NCI-H1694 treated with DMSO at 0.1 percent for 48 hours (cell line): ENCODE measurements around the gene COL4A4.

Experiments used
- DNase-seq: peaks from one replicate; lab custom pipeline; 2025; lab: John Stamatoyannopoulos, UW

Gene COL4A4

DNA sequence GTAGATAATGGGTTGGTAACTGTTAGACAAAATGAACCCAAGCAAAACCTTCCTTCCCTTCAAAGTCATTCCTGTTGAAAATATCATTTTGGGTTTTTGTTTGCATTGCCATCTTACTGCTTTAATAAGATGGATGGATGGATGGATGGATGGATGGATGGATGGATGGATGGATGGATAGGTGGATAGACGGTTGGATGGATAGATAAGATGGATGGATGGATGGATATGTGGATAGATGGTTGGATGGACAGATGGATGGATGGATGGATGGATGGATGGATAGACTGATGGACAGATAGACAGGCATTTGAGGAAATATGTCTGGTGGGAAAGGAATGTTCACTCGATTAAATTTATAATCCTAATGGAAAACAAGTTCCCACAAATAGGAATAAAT lies 133.2 kb downstream of the COL4A4 start:
- no peak for DNase-seq

DNA sequence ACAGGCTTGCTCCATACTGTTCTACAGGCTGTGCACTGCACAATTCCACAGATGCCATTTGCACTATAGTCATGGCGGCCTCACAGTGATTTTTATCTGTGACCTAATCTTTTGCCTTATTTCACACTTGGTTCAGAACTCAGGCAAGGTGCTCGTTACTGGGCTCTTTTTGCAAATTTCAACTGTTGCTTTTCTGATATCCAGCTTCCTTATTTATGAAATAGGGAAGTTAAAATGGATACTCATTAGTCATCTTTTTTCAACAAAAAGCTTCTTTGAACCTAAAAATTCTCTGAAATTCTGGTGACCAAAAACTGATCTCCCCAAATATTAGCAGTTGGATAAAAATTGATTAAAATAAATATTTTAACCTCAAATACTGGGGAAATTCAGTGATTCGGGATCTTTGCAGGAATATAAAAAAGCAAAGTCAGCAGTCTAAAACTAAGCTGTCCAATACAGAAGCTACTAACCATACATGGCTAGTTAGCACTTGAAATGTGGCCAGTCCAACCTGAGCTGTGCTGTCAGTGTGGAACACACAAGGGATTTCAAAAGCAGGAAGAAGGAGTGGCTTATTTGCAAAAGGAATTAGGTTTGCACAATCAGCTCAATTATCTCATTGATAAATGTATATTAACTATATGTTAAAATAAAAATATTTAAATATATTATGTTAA lies 134.4 kb downstream of the COL4A4 start:
- no peak for DNase-seq

DNA sequence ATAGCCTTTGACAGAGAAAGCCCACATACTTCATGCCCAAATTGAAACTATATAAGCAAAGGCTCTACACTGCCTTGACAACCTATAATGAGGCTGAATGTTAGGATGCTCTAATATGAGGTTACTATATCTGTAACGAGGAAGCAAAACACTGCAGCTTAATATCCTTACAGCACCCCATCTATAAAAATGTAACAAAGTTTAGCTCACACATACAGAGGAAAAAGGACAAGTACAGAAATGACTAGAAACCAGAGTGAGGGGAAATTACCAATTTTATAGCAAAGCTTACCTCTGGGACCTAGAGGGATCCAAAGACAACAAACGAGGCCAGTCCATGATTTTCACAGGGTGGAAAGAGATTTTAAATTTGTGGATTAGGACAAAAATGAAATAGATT lies 138.5 kb downstream of the COL4A4 start:
- DNase-seq, result no peak

DNA sequence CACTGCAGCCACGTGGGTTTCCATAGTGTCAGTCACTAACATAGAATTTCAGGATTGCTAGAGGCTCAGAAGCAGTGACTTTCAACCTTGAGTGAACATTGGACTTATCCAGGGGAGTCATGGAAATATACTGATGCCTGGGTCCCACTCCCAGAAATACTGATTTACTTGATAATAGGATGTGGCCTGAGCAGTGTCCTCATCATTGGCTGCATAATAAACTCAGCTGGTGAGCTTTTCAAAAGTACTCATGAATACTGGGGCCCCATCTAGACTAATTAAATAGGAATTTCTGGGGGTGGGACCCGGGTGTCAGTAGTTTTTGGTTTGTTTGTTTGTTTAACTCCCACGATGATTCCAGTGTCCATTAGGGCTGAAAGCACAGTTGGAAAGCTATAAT lies 141.4 kb downstream of the COL4A4 start:
- no peak for DNase-seq

DNA sequence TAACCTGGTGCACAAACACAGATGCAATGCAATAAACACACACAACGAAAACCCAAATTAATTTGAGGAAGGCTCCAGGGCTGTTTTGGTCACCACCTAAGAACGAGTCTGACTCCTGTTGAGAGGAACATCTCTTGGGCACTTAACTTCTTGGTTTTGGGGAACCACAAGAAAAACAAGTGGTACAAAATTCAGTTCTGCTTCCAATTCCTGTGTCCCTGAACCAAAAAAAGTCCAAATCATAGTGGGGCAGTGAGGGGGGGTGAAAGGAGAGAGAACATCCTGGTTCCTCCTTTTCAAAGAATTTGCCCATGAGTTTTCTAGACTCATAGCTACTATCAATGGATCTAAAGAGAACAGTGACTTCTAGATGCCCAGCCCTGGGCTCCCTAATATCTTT lies 143.6 kb downstream of the COL4A4 start:
- DNase-seq, result no peak

DNA sequence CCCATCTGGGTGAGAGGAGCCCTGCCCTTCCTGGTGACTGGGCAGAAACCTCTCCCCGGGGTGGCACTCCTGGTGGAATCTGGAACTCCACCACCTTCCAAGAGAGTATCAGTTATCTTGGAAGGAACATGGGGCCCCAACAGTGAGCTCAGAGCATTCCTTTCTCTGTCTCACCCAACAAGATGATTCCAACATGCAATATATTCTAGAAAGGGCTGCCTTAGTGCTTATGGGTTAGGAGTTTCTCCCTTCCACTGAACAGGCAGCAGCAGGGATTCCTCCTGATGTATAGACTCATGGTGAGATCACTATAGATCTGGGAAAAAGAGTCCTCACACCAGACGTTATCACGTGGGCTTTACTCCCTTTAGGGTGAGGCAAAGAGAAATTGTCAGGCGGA lies 147.1 kb downstream of the COL4A4 start:
- no peak for DNase-seq

DNA sequence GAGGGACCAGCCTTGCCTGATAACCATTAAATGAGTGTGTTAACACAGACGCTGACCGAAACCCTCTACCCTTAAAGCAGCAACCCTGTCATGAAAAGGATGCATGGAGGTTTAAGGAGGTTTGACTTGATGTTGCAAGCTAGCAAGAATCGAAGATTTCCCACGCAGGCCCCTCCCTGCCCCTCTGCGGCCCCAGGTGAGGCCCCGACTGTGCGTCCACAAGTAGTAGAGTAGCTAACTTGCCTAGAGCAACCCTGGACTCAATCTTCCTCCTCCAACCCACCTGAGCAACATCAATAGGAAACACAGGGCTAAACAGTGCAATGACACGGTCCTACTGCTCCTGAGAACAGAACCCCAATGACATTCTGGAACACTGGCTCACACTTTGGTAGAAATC lies 150.1 kb downstream of the COL4A4 start:
- no peak for DNase-seq

DNA sequence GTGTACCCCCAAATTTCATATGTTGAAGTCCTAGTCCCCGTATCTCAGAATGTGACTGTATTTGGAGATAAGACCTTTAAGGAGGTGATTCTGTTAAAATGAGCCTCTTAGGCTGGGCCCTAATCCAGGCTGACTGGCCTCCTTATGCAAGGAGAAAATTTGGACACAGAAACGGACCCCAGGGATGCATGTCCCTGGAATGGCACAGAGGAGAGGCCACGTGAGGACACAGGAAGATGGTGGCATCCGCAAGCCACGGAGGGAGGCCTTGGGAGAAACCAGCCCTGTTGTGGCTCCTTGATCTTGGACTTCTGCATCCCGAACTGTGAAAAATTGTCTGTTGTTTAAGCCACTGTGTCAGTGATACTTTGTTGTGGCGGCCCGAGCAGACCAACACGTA lies 150.7 kb downstream of the COL4A4 start:
- no peak for DNase-seq

DNA sequence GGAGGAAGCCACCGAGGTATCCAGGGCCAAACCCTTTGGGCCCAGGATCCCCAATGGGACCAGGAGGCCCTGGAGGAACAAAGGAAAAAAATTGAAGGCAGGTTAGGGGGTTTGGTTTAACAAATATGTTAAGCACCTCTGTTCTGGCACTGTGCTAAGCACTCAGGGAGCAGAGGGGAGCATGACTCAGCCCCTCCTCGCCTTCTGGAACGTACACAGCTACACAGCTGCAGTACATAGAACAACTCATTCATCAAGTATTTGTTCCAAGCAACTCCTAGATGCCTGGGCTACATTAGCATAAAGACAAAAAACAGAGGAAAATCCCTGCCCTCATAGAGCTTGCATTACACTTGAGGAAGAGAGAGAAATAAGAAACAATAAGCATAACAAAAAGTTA lies 153.6 kb downstream of the COL4A4 start:
- DNase-seq, result no peak

DNA sequence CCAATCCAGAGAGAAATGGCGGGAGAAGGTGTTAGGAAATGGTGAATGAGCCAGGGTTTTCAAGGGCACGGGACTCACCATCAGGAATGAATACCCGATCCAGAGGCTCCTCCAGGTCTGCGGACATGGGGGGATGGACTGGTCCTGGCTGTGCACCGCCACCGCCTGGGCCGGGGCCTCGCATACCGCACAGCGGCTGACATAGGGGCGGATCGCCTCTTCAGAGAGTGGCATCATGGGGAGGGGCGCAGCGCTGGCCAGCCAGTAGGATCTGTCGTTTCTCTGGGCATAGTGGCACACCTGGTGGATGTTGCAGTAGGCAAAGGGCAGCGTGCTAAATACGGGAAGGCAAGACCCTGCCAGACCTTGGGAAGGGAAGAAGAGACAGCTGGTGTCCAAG lies 156.1 kb downstream of the COL4A4 start:
- no peak for DNase-seq

DNA sequence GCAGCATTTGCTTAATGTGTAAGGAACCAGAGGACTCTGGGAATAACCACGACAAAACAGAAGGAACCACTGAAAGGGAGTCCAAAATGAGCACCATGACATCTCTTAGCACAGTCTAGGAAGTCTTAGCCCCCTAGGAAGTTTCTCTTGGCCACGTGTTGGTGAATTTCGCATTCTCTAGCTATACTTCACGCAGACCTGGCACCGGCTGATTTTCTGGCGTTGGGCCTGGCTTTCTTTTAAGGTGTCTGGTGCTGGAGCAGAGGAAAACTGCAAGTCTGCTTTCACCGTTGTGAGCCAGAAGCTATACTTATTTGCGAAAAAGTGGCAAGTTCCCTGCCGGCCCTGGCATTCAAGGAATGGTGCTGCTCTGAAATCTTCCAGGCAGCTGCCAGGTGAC lies 156.9 kb downstream of the COL4A4 start:
- no peak for DNase-seq

DNA sequence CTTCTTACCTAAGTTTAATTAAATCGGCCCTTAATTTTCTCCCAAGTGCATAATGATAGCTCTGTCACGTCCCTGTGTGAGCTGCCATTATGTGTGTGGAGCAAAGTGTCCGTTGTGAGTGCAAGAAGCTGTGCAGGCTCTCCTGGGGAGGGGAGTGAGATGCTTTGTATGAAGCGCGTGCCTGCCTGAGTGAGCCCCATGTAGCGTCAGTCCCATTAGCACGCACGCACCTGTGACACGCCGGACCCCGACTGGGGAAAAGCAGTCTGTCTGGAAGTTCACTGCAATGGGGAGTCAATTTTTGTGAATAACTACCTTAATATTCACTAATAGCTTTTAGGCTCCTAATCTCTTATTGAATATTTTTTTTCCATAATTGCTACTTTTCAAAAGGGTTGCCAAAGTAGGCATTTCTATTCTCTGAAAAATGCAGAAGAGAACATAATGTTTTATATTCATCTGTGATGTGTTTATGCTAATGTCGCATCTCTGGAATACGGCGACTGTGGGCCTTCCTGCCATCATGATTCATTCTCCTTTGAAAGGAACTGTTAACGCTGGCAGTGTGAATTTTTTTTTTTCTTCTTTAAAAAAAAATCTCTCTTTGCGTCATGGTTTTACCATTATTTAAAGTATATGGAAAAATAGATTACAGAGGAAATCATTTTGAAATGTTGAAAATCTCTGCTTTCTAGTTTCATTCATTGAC lies 157.7 kb downstream of the COL4A4 start:
- no peak for DNase-seq

DNA sequence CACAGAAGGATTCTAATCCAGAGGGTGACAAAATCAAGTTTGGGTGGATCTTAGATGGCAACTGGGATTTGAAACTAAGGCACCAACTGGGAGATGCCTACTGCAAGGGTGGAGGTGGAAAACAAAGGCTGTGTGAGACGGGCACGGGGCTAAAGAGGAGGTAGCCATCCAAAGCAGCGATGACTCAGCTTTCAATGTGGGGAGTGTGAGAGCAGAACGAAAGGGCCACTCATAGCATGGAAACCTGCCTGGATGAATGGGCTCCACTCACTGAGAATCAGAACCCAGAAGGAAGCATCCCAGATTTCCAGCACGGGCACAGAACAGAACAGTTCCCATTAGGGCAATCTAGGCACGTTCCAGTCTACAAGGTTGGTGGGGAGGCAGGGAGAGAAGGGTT lies 159.5 kb downstream of the COL4A4 start:
- no peak for DNase-seq

DNA sequence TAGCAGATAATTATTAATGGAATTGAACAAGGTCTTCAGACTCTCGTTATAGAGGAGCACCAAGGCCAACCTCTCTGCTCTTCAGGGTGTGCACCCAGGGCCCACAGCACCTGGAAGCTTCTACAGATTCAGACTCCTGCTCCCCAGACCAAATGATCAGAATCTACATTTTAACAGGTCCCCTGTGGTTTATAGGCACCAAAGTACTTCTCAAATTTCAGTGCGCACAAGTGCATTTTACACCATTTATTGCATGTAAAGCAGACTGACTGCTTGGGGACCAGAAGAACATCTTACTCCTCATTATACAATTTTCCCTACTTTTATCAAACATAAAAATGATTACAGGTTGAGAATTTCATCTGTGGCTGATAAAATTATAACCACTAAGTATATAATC lies 163.9 kb downstream of the COL4A4 start:
- no peak for DNase-seq

DNA sequence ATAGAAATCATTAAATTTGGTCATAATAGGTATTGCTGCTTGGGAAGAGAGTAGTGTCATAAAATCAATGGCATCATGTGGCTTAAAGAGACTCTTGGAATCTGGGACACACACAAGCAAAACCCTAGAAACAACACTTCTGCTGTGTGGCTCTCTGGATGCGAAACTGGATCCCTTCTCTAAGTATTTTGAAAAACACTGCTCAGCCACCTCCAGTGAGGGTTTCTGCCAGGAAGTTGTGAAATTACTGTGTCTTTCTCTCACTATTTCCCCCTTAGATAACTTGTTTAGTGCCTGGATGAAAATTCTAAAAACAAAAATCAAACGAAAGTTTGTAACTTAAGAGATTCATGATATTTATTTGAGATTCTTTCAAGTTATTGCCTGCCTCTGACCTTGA lies 164.3 kb downstream of the COL4A4 start:
- DNase-seq, result no peak

DNA sequence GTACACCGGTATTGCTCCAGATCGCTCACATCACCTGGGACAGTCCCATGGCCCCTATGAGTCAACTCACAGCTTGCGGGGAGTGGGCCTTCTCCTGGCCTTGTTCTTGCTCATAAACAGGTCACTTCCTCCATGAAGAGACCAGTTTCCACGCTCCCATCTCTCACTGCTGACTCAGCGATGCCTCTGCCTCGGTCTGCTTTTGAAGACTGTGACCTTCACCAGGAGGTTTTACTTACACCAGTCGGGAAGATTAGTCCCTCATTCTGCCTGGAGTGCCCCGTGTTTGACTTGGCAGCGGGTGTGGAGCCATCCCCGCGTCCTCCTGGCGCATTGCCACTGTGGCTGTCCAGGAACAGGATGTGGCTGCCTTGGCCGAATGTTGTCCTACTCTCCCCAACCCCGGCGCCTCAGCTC lies 168.4 kb downstream of the COL4A4 start:
- DNase-seq, result no peak

DNA sequence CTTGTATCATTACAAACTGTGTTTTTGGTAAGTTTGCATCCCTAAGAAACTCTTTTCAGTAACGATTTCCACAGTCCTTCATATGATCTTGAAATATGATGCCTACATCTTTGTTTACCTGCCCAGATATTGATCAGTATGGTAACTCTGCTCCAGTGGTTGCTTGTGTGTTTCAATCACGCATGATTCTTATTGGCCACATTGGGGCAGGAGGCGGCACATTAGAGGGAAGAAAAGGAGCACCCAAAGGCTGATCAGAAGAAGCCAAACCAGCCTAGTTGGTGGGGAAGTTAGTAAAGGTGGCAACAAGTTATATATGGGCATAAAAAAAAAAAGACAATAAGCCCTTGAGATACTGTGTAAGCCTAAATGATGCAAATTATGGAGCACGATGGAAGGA lies 169.2 kb downstream of the COL4A4 start:
- no peak for DNase-seq

DNA sequence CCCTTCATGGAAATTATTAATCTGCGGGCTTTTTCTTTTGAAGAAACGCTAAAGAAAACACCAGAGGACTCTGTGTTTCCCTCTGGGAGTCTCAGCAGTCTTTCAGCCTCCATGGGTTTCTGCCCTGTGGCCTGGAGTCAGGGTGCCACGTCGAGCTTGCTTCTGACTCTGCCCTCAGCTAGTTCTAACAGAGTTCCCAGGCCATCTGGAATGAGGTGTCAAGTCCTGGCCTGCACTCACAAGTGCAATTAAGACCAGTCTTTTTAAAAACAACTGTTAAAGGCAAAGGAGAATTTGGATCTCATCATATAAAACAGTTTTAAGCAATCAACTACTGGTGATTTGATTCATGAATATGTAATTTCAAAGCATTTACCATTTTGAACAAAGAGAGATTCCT lies 170.8 kb downstream of the COL4A4 start:
- no peak for DNase-seq

DNA sequence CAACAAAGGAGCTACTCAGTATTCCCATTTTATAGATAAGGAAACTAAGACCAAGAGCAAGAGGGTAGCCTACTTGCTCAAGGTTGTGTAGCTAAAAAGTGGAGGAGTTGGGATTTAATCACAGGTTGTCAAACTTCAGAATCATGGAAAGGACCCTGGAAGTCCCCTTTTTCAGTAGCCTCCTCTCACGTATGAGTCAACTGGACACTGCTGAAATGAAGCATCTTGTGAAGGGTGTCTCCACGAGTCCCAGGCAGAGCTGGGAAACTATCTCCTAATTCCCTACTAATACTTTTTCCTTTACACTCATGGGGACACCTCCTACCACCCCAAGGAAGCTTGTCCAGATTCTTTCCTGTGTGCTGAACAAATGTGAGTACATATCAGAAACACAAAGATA lies 172.3 kb downstream of the COL4A4 start:
- no peak for DNase-seq

DNA sequence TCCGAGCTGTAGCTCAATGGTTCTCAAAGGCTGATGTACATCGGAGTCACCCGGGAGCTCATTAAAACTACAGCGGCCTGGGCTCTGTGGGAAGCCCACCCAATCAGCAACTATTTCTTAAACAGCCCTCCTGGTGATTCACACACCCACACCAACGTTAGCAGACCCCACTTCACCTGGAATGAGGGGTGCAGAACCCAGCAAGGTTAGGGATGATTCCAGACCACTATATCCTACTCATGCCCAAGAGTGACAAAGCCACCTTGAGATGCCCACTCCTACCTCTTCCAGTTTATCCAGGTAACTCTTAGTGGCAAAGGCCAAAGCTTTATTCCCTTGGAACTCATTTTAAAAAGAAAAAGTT lies 178.4 kb downstream of the COL4A4 start:
- DNase-seq, result no peak

DNA sequence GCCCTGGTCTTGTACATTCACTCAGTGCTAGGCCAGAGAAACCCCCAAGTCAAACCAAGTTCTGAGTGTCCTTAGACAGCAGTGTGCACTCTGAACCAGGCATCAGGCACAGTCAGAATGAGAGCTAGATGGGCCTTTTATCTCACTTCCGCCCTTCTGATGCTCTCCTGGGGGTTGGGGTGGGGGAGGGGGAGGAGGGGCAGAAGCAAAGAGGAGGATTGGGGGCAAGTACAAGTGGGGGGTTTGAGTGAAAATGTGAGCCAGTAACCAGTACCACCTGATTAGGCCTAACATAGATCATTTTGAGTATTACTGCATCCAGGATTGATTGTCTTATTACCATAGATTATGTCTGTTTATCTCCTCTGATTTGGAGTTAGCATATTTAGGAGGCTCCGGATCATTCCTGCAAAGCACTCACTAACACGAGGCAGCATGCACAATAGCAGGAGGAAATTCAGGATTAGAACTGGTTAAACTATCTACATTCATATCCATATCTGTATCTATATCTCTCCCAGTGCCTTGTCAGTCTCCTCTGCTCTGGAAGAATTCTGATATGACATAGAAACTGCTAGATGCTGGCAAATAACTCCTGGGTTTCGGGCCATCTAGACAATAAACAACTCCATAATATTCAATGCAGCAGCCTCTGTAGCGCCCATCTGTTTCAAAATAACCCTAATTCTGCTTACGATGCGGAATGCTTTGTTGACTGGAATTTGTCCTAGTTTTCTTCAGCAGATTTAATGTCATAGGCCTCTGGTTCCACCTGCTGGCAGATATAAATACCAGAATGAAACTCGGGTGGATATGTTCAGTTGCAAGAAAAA lies 179.0 kb downstream of the COL4A4 start:
- peak; percentile 97 for DNase-seq

DNA sequence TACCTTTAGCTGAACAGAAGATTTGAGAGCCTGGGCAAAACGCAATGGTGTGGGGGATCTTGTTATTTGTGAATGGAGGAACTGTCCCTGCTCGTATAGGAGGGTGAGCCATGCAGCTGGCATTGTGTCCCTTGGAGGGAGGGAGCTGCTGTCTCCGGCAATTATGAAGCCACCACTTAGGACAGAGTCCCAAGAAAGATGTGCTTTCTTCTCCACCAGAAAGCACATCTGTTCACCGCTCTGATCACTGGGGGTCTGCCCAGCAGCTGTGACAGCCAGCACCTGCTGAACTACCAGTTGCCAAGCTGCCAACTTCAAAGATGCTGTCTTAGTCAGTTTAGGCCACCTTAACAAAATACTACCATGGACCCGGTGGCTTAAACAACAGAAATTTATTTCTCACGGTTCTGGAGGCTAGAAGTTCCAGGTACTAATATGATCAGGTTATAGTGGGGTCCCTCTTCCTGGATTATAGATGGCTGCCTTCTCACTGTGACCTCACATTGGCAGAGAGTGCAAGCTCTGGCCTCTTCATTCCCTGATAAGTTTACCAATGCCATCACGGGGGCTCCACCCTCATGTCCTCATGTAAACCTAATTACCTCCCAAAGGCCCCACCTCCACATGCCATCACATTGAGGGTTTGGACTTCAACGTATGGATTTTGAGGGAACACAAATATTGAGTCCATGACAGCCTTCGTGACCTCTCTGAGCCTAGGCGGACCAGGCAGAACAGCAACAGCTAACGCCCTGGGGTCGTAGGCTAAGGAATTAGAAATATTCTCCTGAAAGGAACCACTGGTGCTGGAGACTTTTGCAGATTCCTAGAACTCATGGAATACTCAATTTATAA lies 179.9 kb downstream of the COL4A4 start:
- DNase-seq, result no peak
